CD4-positive, alpha-beta T cell treated with Interleukin-15 for 4 hours (primary cell): Measurements from ENCODE around the gene WDR90.

Experiments used
- DNase-seq: peaks from one replicate; pipeline ENCODE4 v3.0.0-alpha.2; 2020; ENCODE audit warnings: low spot score

Gene WDR90

GRCh38 chr16:708019-708418 lies 58.9 kb downstream of the WDR90 start:
- DNase-seq: no peak

- DNase-seq: no peak
These were observed 59.8 kb downstream of the WDR90 start for GRCh38 chr16:708959-709358.

GRCh38 chr16:709566-710499 lies 60.7 kb downstream of the WDR90 start:
- DNase-seq: no peak

- DNase-seq: no peak
These were observed 61.4 kb downstream of the WDR90 start for GRCh38 chr16:710500-711075.

- no peak for DNase-seq
These were observed 61.9 kb downstream of the WDR90 start for GRCh38 chr16:711084-711483.

- peak; percentile 76 for DNase-seq
These were observed 62.6 kb downstream of the WDR90 start for GRCh38 chr16:711548-712320.

- DNase-seq: peak; percentile 45
These were observed 63.6 kb downstream of the WDR90 start for GRCh38 chr16:712740-713250.

GRCh38 chr16:714079-714478 lies 64.9 kb downstream of the WDR90 start:
- DNase-seq: no peak

GRCh38 chr16:714558-715476 lies 65.7 kb downstream of the WDR90 start, which contains the start of gene METRN:
TSS of gene METRN (plus strand) at chr16:715118. CDS start at chr16:715290, 172 bp downstream.
- peak; percentile 86 for DNase-seq

GRCh38 chr16:715477-716199 lies 66.5 kb downstream of the WDR90 start:
- no peak for DNase-seq

- DNase-seq: no peak
These were observed 67.0 kb downstream of the WDR90 start for GRCh38 chr16:716200-716568.

- no peak for DNase-seq
These were observed 67.7 kb downstream of the WDR90 start for GRCh38 chr16:716768-717325.
